Caco-2 (cell line): ENCODE data around the gene STT3B. TPM values are rescaled to one million over a fixed set of nuclear protein-coding genes. Genes with fewer than 3 reads are reported as not detected.
"Not testable (repeated sequence)": the region's sequence is repeated elsewhere in the genome, so short reads cannot be mapped to it uniquely, and the experiment has no call there.

Experiments
- BruUV-seq: library from RNA; stranded (reverse); fragments of 400-500 nt; replicated peaks from 2 replicates; lab custom pipeline; 2021; lab: Mats Ljungman, UMichigan
- CTCF ChIA-PET: fragments of 300-600 bp; sonication (Branson Sonifier 250); formaldehyde crosslinking; loops from one replicate; lab custom pipeline; 2022; ENCODE audit warnings: antibody characterized with exemption; lab: Charles Lee
- POLR2A ChIA-PET: fragments of 300-600 bp; sonication (Branson Sonifier 250); formaldehyde crosslinking; loops from one replicate; lab custom pipeline; 2022; ENCODE audit warnings: antibody characterized with exemption; lab: Charles Lee
- DNase-seq, 2 experiments: peaks; one replicate each; pipeline versions ENCODE4 v3.0.0 to v3.0.0-alpha.2; 2020 to 2022
- H3K27me3 ChIP-seq: replicated peaks from 2 replicates; pipeline ENCODE4 v1.6.0; 2011; ENCODE audit warnings: low read length; ENCODE audit not compliant: control insufficient read depth, insufficient read depth
- H3K36me3 ChIP-seq: 2 replicates; pipeline ENCODE4 v1.5.1; 2011; ENCODE audit warnings: low read length; ENCODE audit not compliant: control insufficient read depth, insufficient read depth
- H3K4me1 ChIP-seq: fragments of 250-450 bp; sonication (Bioruptor Pico); 2 replicates; pipeline ENCODE4 v1.5.1; 2020; ENCODE audit warnings: mild to moderate bottlenecking
- H3K4me3 ChIP-seq: 2 replicates; pipeline ENCODE4 v1.5.1; 2011; ENCODE audit warnings: low read depth, mild to moderate bottlenecking, control low read depth, low read length
- H3K9me3 ChIP-seq: fragments of 250-450 bp; sonication (Bioruptor Pico); 2 replicates; pipeline ENCODE4 v1.5.1; 2020; ENCODE audit warnings: mild to moderate bottlenecking, moderate library complexity
- H3K27ac Mint-ChIP-seq: one replicate; pipeline ENCODE4 v1.8.0; 2022; ENCODE audit warnings: mixed read lengths; ENCODE audit not compliant: unreplicated experiment
- H3K27me3 Mint-ChIP-seq: one replicate; pipeline ENCODE4 v1.8.0; 2022; ENCODE audit warnings: mixed read lengths; ENCODE audit not compliant: insufficient read depth, unreplicated experiment
- H3K36me3 Mint-ChIP-seq: one replicate; pipeline ENCODE4 v1.8.0; 2022; ENCODE audit warnings: mild to moderate bottlenecking, mixed read lengths; ENCODE audit not compliant: insufficient read depth, unreplicated experiment
- H3K4me1 Mint-ChIP-seq: one replicate; pipeline ENCODE4 v1.8.0; 2022; ENCODE audit warnings: low read depth, mixed read lengths; ENCODE audit not compliant: unreplicated experiment
- H3K4me3 Mint-ChIP-seq: one replicate; pipeline ENCODE4 v1.8.0; 2022; ENCODE audit warnings: mild to moderate bottlenecking, moderate library complexity, mixed read lengths; ENCODE audit not compliant: unreplicated experiment
- H3K9me3 Mint-ChIP-seq: one replicate; pipeline ENCODE4 v1.8.0; 2022; ENCODE audit warnings: mixed read lengths; ENCODE audit not compliant: unreplicated experiment
- CTCF ChIP-seq, 2 experiments: fragments of 200-600 bp in 1 of 2; IDR thresholded peaks; 1 replicate in 1 of 2; 2 replicates in 1 of 2; pipeline versions ENCODE4 v1.5.1 to v1.8.0; 2011 to 2022; ENCODE audit warnings: antibody characterized with exemption in 1 of 2, control low read depth in 1 of 2, inconsistent platforms in 1 of 2, low read depth in 1 of 2, low read length in 1 of 2, mild to moderate bottlenecking in 1 of 2, moderate library complexity in 1 of 2; ENCODE audit not compliant: insufficient read depth in 1 of 2, severe bottlenecking in 1 of 2, unreplicated experiment in 1 of 2
- intact Hi-C: fragments of 100-400 bp; cut with micrococcal nuclease; formaldehyde crosslinking; loops from one replicate; pipeline ENCODE4 v1.10.0; 2022; ENCODE audit not compliant: unreplicated experiment
- total RNA-seq: library from RNA; stranded (reverse); gene quantifications from 2 replicates; pipeline ENCODE4 v1.2.3, GENCODE V29; 2022

STT3B gene
- total RNA-seq, 1 experiment from 2014 or later: 162 TPM

GRCh38 chr3:31592764-31593163 lies 60.0 kb downstream of the STT3B start:
- DNase-seq: peak in 1 of 2 experiments; percentile 48
- no peak overlapping the region for H3K27ac Mint-ChIP-seq
- H3K4me1 Mint-ChIP-seq: peaks cover 17% of the 10 kb centered on the region
- POLR2A ChIA-PET: no interaction called here
- intact Hi-C loops: loop anchor here (2.0 kb wide), 1 partner anchor 26 kb away; no protein-coding TSS in a partner anchor
- H3K27me3 Mint-ChIP-seq: no peaks in the 10 kb centered on the region
- BruUV-seq: no TSS peak
- no peak for TF ChIP-seq CTCF (IDR thresholded peaks at IDR 0.05; ENCODE audit: insufficient read depth in 1 of 2, low read depth in 1 of 2, low read length in 1 of 2, severe bottlenecking in 1 of 2, unreplicated experiment in 1 of 2)
- no peaks in the 10 kb centered on the region for H3K27me3 ChIP-seq
- H3K4me1 ChIP-seq: peaks cover 4% of the 10 kb centered on the region; the same call in 1 of the 2 replicates
- peaks cover 14% of the 10 kb centered on the region for H3K9me3 Mint-ChIP-seq
- peaks cover 43% of the 10 kb centered on the region for H3K36me3 Mint-ChIP-seq
- no peak overlapping the region for H3K4me3 ChIP-seq
- H3K9me3 ChIP-seq: peaks cover 12% of the 10 kb centered on the region; the same call in 1 of the 2 replicates
- no peaks in the 10 kb centered on the region for H3K36me3 ChIP-seq
- CTCF ChIA-PET: interaction anchor here (0.5 kb wide), 1 partner anchor 216 kb away, joined by 3 read pairs; no protein-coding TSS in a partner anchor
- H3K4me3 Mint-ChIP-seq: no peak overlapping the region

- no peak overlapping the region for H3K4me3 Mint-ChIP-seq
- H3K9me3 ChIP-seq: no peaks in the 10 kb centered on the region
- H3K27ac Mint-ChIP-seq: no peak overlapping the region
- TF ChIP-seq CTCF (IDR thresholded peaks at IDR 0.05; ENCODE audit: insufficient read depth in 1 of 2, low read depth in 1 of 2, low read length in 1 of 2, severe bottlenecking in 1 of 2, unreplicated experiment in 1 of 2): no peak
- H3K36me3 ChIP-seq: no peaks in the 10 kb centered on the region
- H3K9me3 Mint-ChIP-seq: no peaks in the 10 kb centered on the region
- CTCF ChIA-PET: no interaction called here
- intact Hi-C loops: no loop called here
- no peak overlapping the region for H3K4me3 ChIP-seq
- DNase-seq: no peak
- POLR2A ChIA-PET: no interaction called here
- H3K36me3 Mint-ChIP-seq: peaks cover 28% of the 10 kb centered on the region
- H3K27me3 ChIP-seq: no peaks in the 10 kb centered on the region
- H3K4me1 ChIP-seq: peaks cover 4% of the 10 kb centered on the region; the same call in 1 of the 2 replicates
- H3K27me3 Mint-ChIP-seq: no peaks in the 10 kb centered on the region
- BruUV-seq: no TSS peak
- H3K4me1 Mint-ChIP-seq: peaks cover 17% of the 10 kb centered on the region
These were observed 63.5 kb downstream of the STT3B start for GRCh38 chr3:31596176-31596575.

- no peak for TF ChIP-seq CTCF (IDR thresholded peaks at IDR 0.05; ENCODE audit: insufficient read depth in 1 of 2, low read depth in 1 of 2, low read length in 1 of 2, severe bottlenecking in 1 of 2, unreplicated experiment in 1 of 2)
- Histone ChIP-seq H3K4me1 (no peaks in the 10 kb centered on the region), H3K9me3 (peaks cover 17% of the 10 kb centered on the region; the same call in 1 of the 2 replicates), H3K27me3 (no peaks in the 10 kb centered on the region), H3K36me3 (no peaks in the 10 kb centered on the region), H3K4me3 (no peak overlapping the region)
- Mint-ChIP-seq H3K4me3 (no peak overlapping the region), H3K4me1 (peaks cover 5% of the 10 kb centered on the region), H3K27ac (no peak overlapping the region), H3K9me3 (peaks cover 11% of the 10 kb centered on the region), H3K27me3 (no peaks in the 10 kb centered on the region), H3K36me3 (peaks cover 45% of the 10 kb centered on the region)
- intact Hi-C loops: no loop called here
- no peak for DNase-seq
- no TSS peak for BruUV-seq
- ChIA-PET POLR2A (no interaction called here), CTCF (no interaction called here)
These were observed 67.7 kb downstream of the STT3B start for GRCh38 chr3:31600431-31600830.

GRCh38 chr3:31605333-31605732 lies 72.6 kb downstream of the STT3B start:
- BruUV-seq, intact Hi-C loops, H3K27me3 ChIP-seq, H3K4me3 Mint-ChIP-seq, POLR2A ChIA-PET, H3K27me3 Mint-ChIP-seq, H3K4me1 ChIP-seq, H3K36me3 ChIP-seq, H3K4me1 Mint-ChIP-seq, CTCF ChIA-PET, H3K27ac Mint-ChIP-seq, DNase-seq, H3K4me3 ChIP-seq: not testable (repeated sequence)
- H3K9me3 Mint-ChIP-seq: peaks cover 11% of the 10 kb centered on the region
- peaks cover 69% of the 10 kb centered on the region for H3K36me3 Mint-ChIP-seq
- peaks cover 32% of the 10 kb centered on the region for H3K9me3 ChIP-seq
